Right ventricle myocardium inferior (tissue), 1 donor: ENCODE results near the gene EGF. TPM values are rescaled to one million over a fixed set of nuclear protein-coding genes. Genes with fewer than 3 reads are reported as not detected.
"Not testable (repeated sequence)": the region's sequence is repeated elsewhere in the genome, so short reads cannot be mapped to it uniquely, and the experiment has no call there.

Source experiments
- ATAC-seq: fragments of 200-7000 bp; cut with Tn5 transposase; one replicate; pipeline ENCODE4 v1.9.1; 2020; ENCODE audit warnings: mild to moderate bottlenecking, moderate library complexity
- DNase-seq: peaks from one replicate; pipeline ENCODE4 v3.0.0; 2021; ENCODE audit errors: missing footprints
- intact Hi-C: fragments of 100-400 bp; cut with DNase I; formaldehyde crosslinking; loops from one replicate; pipeline ENCODE4 v1.11.0; 2022
- long read RNA-seq: library from polyadenylated mRNA; unstranded; transcript quantifications from one replicate; pipeline ENCODE4 v2.0.0, GENCODE V29; 2021
- total RNA-seq: library from RNA; stranded (reverse); fragmentation: NEBNext Ultra II Directional; extraction: Animal tissue kit (Norgen Biotek cat#: 25700); gene quantifications from one replicate; pipeline ENCODE4 v1.2.1, GENCODE V29; 2021
- donor health status: DM: no; HTN: yes; CAD: no; lungs with severe emphysema.

Gene EGF
- 13.1 TPM for total RNA-seq
- long read RNA-seq, partial matches to known transcripts: 0 of 1 reads
- long read RNA-seq, other reads (novel, unspliced or antisense): 1 of 1 reads

DNA sequence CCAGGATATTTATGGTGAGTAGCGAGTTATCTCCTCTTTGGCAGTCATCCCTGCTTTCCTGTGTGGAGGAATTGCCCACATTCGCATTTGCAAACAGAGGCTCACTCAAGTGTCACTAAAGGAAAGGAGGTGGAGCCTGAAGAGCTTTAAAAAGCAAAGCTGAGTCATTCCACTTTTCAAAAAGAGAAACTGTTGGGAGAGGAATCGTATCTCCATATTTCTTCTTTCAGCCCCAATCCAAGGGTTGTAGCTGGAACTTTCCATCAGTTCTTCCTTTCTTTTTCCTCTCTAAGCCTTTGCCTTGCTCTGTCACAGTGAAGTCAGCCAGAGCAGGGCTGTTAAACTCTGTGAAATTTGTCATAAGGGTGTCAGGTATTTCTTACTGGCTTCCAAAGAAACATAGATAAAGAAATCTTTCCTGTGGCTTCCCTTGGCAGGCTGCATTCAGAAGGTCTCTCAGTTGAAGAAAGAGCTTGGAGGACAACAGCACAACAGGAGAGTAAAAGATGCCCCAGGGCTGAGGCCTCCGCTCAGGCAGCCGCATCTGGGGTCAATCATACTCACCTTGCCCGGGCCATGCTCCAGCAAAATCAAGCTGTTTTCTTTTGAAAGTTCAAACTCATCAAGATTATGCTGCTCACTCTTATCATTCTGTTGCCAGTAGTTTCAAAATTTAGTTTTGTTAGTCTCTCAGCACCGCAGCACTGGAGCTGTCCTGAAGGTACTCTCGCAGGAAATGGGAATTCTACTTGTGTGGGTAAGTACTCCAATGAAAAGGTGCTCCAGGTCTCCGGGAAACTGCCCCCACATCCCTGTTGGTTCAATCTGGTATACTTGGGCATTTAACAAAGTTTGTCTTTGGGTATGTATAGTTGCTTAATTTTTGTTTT is at the start of gene EGF:
Gene EGF, plus strand, starts transcription at position 178 of the 890 bp plus-strand sequence. Its CDS starts 453 bp downstream, at position 631.
- DNase-seq: no peak
- peak; percentile 83 for ATAC-seq
- intact Hi-C loops: no loop called here

DNA sequence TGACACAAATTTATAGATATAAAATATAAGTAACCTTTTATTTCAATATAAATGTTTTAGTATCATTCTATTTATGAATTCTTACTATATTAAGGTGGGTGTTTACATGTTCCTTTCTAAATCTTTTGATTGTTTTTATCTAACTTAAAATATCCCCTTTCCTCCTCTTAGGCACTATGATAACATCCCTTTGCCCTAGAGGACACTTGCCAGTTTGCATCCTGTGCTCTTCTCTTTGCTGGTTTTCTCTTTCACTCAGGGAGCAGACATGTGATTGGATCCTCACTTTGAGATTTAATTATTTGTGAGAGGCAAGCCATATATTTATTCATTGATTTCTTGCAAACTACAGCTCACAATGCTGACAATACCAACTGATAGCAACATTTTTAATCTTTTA is 48.5 kb upstream of the EGF start:
- DNase-seq (no peak), ATAC-seq (no peak)
- intact Hi-C loops: no loop called here

GRCh38 chr4:109870061-109870460 is 42.6 kb upstream of the EGF start:
- ATAC-seq: no peak
- DNase-seq: no peak
- intact Hi-C loops: no loop called here

DNA sequence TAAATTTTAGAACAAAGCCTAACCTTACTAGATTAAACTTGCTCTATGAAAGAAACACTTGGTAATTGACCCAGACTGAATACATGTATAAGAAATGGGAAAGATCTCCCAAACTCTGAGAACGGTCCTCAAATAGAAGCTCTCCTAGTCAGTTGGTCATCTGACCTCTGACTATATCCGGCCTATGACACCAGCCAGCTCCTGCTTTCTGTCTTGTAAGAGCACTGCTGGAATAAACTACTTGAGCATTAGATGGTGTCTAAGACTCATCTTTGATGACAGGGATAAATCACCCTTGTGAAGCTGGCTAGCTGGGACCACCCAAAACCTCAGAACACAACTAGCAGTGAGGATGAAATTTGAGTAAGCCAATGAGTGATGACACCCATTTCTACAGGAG is 40.6 kb upstream of the EGF start:
- intact Hi-C loops: no loop called here
- DNase-seq: no peak
- ATAC-seq: no peak

DNA sequence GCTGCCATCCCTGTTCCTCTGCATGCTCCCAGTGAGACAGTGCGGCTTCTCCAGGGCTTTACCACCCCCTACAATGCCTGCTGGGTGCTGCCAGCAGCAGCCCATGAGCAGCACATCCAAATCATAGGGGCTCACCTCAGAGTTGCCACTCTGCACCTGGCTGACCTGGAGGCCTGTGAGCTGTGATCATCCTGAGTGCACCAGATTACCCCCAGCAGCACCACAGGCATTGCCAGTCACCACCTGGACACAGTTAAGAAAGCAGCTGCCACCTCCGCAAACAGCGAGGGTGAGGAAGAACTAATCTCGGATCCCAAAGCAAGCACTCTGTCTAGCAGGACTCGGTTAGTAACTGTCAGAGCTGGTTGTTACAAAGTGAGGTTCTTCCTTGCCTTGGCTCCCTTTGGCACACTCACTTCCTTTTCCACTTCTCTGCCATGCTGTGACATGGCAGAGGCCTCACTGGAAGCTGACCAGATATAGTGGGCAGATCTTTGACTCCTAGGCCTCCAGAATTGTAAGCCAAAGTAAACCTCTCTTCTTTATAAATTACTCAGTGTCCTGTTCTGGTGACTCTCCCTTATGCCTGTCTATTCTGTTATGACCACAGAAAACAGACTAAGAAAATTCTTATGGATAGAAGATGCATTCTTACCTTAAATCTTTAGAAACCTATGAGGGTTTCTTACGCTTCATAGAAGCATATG is 39.6 kb upstream of the EGF start:
- peak; percentile 47 for DNase-seq
- no peak for ATAC-seq
- intact Hi-C loops: no loop called here

DNA sequence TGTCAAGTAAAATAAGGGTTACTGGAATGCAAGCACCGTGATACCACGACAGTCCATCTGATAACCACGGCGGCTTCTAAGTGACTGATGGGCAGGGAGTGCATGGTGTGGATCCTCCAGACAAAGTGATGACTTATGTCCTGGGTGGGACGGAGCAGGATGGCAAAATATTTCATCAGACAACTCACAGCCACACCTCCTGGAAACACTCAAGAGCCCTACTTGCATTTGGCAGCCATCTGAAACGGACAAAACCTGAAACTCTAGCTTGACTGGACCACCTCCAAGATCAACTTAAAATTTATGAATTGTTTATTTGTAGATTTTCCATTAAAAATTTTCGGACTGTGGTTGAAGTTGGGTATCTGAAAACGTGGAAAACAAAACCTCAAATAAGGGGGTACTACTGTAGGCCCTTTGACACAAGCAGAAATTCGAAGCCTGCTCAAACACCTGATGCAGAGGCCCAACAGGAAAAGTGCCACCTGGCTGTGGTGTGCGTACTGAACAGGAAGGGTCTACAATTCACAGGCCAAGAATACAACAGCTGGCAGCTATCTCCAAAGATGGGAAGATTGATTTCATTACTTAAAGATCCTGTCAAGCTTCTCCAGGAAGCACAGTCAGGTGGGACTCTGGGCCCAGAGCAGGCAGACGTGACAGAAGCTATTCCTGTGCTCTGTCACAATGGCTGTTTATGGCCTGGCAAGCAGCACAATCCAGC is 38.7 kb upstream of the EGF start:
- ATAC-seq (no peak), DNase-seq (no peak)

DNA sequence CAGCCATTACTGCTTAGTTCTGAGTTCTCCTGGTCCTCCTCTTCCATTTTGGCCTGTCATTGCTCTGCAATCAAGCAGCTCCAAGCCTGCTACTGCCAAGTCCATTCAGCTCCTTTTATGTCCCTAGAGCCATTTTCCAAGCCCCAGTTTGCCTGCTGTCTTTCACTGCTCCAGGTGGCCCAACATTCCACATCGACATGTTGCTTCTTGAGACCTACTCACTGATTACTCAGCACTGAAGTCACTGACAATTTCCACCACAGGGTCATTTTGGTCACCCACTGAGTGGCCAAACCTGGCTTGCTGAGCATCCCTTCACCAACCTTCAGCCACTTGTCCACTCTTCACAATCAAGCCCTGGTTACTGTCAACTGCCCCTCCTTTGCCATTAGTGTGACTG is 37.6 kb upstream of the EGF start:
- DNase-seq (no peak), ATAC-seq (no peak)
- intact Hi-C loops: no loop called here

More for the DNA sequence above, 38.7 kb upstream of the EGF start:
- intact Hi-C loops: no loop called here

- intact Hi-C loops, DNase-seq, ATAC-seq: not testable (repeated sequence)
Measured at GRCh38 chr4:109875553-109875952, 37.1 kb upstream of the EGF start.

DNA sequence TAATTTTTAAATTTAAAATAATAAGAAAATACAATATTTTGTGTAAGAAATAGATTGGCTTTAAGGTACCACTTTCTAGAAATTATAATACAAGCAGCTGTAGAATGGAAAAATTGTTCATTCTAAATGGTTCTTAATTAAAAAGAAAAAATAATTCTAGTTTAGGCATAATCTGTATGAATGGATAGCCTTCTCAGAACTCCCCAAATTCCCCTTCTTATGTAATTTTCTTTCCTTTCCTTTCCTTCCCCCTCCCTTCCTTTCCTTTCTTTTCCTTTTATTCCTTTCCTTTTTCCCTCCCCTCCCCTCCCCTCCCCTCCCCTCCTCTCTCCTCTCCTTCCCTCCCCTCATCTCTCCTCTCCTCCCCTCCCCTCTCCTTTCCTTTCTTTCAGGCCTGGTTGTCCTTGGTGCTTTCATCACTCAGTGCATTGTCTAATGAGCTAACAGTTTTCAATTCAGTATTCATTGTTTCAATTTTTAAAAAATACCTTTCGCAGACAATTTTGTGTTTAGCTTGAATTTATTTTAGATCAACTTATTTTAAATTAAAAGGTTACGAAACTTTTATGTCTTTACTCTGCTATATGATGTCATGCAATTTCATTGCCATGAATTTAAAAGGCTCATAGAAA is 35.9 kb upstream of the EGF start:
- ATAC-seq (no peak), DNase-seq (no peak)
- intact Hi-C loops: no loop called here

DNA sequence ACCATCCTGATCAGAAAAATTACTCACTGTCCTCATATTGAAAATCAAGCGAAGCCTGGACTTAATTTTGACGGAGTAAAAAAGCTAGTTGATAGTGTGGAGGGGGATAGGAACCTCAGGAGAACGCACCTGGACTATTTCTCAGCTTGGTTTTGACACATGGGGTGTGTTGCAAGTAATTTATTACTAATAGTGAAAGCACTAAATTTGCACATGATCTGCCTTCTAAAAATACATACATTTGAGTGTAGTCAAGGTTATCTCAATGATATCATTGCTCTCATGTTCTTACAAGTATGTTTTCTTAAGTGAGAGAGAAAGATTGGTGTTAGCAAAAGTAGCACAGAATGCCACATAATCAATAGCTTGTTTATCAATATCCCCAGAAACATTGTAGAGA is 35.3 kb upstream of the EGF start:
- ATAC-seq (no peak), DNase-seq (no peak)
- intact Hi-C loops: no loop called here

GRCh38 chr4:109878355-109878754 is 34.3 kb upstream of the EGF start:
- ATAC-seq: no peak
- intact Hi-C loops: no loop called here
- no peak for DNase-seq

- intact Hi-C loops: no loop called here
- ATAC-seq (no peak), DNase-seq (no peak)
Measured at GRCh38 chr4:109879081-109879480, 33.6 kb upstream of the EGF start.

- DNase-seq: no peak
- ATAC-seq: no peak
- intact Hi-C loops: no loop called here
Measured at GRCh38 chr4:109879636-109880314, 32.9 kb upstream of the EGF start.

- intact Hi-C loops: no loop called here
- ATAC-seq (no peak), DNase-seq (no peak)
Measured at GRCh38 chr4:109886303-109886702, 26.4 kb upstream of the EGF start.

DNA sequence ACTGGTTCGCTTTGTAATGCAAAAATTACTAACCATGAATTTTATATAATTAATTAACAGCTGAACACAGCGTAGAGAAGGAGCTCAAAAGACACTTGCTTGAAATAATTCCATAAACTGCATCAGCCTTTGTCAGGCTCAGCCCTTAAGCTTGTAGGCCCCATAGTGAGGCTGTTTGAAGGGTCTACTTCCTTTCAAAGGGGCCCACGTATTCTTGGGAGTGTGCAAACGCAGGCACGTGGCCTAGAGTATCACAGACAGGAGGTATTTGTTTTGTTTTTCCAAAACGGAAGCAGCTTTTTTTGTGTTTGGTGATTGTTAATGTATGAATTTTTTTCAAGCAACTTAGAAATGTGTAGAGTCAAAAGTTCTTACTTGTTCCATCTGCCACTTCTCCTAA is 25.6 kb upstream of the EGF start:
- no peak for ATAC-seq
- no peak for DNase-seq
- intact Hi-C loops: no loop called here

GRCh38 chr4:109890076-109890475 is 22.6 kb upstream of the EGF start:
- ATAC-seq (no peak), DNase-seq (no peak)
- intact Hi-C loops: no loop called here

GRCh38 chr4:109902559-109903251 is 10.0 kb upstream of the EGF start:
- DNase-seq: no peak
- intact Hi-C loops: no loop called here
- no peak for ATAC-seq

- ATAC-seq (no peak), DNase-seq (no peak)
- intact Hi-C loops: no loop called here
Measured at GRCh38 chr4:109908731-109909130, 4.0 kb upstream of the EGF start.
